HS-5 (cell line): ENCODE results near the gene STARD5.
"Not testable (repeated sequence)": the region's sequence is repeated elsewhere in the genome, so short reads cannot be mapped to it uniquely, and the experiment has no call there.

Experiments
- DNase-seq: peaks from one replicate; pipeline ENCODE4 v3.0.0-alpha.2; 2012; ENCODE audit warnings: low read depth

STARD5 gene, protein sequence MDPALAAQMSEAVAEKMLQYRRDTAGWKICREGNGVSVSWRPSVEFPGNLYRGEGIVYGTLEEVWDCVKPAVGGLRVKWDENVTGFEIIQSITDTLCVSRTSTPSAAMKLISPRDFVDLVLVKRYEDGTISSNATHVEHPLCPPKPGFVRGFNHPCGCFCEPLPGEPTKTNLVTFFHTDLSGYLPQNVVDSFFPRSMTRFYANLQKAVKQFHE

DNA sequence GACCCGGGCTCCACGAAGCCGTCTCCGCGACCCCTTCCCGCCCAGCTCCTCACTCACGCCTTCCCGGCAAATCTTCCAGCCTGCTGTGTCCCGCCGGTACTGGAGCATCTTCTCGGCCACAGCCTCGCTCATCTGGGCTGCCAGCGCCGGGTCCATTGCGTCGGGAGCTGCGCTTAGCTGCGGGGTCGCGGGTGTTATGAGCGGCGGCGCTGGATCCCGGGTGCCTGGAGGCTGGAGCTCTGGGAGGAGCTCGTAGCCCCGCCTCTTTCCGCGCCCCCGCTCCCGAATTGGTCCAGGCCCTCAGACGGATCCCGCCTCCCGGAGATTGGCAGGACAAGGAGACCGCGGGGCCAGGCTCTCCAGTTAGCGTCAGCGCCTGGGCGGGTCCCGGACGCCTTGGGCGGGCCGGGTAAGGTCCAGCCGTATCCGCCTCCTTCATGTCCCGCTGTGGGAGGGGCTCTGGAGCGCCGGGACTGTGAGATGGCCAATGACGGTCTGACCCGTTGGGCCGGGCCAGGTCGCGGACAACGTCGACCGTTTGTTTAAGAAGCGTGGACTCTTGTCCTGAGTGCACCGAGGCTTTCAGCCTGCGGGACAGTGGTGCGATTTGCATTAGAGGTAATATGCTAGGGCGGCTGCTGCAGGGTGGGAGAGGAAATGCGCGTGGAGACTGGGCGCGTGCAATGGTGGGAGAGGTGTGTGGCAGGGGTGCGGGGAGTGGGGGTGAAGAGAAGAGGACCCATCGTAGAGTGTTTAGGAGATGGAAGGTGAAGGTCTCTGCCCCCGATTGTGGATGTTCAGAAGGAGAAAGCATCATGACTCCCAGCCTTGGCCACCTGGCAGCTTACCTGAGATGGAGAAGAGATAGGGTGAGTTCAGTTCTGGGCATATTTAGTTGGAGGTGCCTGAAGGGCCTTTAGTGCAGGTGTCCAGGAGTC lies at the start of gene STARD5:
Gene STARD5 (minus strand): TSS at position 198 of the 938 bp plus-strand sequence. CDS start 42 bp downstream, at position 156.
- DNase-seq, result peak; percentile 79

DNA sequence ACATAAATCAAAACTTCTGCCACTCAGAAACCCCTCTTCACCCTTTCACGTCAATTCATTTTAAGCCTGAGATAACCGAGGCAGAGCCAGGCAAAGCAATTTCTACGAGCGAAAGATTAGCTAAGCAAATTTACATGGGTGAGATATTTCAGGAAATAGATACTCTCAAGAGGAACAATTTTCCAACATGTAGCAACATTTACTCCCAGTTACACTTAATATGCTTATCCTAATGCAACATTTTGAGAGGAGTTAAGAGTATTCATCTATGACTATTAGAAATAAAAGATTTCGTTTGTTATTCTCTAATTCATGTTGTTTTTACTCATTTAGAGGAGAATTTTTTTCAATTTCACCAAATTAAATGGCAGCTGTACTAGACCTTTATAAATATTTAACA lies 49.2 kb upstream of the STARD5 start:
- DNase-seq, result no peak

DNA sequence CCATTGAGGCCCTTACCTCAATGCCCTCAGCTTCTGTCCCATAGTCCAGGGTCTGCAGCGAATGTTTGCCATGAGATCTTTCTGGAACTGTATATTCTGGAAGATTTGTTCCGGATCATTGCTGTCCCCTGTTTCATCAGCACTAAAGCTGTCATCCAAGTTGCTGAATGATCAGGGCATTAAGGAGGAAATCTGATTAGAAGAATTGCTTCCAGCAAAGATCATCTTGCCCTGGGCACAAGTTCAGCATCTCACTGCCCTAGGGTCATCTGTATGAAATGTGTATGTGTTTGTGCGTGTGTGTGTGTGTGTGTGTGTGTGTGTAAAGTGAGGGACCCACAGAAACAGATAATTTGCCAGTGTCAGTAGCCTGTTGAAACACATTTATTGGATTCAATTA lies 48.6 kb upstream of the STARD5 start:
- no peak for DNase-seq

GRCh38 chr15:81363718-81364500 lies 40.0 kb upstream of the STARD5 start:
- no peak for DNase-seq

DNA sequence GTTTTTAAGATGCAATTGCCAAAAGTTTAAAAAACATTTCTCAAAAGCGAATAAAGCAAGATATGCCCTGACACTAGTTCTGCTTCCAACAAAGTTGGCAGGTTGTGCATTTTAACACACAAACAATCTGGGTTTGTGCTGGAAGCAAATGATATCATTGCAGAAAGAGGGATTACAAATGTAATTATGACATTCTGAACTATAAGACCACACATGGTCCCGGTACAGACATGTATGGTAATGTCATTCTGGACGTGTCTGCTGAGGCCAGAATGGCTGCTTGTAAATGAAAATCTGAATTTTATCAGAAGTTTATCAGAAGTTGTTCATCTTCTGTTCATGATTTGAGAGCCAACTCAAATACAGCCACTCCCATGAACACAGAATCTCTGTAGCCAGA lies 39.3 kb upstream of the STARD5 start:
- DNase-seq, result no peak

GRCh38 chr15:81362790-81363189 lies 38.8 kb upstream of the STARD5 start:
- no peak for DNase-seq

DNA sequence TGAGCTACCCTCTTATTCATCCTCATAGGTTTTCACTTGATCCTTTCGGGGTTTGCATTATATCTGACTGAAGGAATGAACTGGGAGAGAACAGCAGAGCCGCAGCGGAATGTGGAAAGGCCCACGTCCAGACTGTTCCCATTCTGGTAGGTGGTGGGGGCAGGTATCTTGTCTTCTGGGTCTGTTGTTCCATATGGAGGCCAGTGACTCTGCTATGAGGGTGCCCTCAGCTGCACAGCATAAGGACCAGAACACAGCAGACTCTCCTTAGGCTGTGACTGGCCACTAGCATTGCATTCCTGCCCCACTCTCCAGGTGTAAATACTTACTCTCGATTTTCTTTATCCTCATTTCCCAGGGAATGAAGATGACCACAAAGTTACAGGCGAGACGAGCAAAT lies 38.0 kb upstream of the STARD5 start:
- no peak for DNase-seq

DNA sequence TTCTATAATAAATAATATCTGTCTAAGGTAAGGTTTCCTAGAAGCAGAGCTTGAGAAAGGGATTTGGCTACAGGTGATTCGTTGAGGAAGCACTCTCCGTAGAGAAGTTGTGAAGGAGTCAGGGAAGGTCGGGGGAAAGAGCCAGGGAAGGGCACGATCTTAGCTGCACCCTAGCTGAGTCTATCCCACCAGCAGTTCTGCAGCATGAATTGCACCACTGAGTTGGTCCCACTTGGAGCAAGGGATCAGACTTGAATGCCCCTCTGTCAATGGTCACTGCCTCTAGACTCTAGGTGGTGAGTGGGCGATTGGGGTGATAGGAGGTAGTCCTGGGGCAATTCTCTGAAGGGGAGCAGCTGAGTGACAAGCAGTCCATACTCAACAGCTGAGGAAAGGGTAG lies 36.5 kb upstream of the STARD5 start:
- DNase-seq, result no peak

DNA sequence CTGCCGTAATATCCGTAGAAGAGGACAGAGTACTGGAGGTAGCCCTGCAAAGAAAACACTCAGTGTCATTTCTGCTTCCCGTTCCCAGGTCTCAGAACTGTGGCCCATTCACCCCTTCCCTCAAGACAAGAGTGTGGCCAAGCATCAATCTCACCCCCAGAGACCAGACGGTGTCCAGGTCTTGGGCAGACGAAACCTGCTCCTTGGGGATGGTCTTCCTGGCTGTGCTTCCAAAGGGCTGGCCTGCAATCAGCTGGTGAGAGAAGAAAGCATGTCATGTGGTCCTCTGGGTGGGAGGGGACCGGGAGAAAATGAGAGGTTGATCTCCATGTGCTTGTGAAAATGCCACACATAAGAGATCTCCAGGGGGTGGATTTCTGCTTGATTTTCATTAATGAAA lies 34.3 kb upstream of the STARD5 start:
- no peak for DNase-seq

GRCh38 chr15:81357180-81357686 lies 33.3 kb upstream of the STARD5 start:
- no peak for DNase-seq

- no peak for DNase-seq
Measured at GRCh38 chr15:81356252-81356651, 32.3 kb upstream of the STARD5 start.

DNA sequence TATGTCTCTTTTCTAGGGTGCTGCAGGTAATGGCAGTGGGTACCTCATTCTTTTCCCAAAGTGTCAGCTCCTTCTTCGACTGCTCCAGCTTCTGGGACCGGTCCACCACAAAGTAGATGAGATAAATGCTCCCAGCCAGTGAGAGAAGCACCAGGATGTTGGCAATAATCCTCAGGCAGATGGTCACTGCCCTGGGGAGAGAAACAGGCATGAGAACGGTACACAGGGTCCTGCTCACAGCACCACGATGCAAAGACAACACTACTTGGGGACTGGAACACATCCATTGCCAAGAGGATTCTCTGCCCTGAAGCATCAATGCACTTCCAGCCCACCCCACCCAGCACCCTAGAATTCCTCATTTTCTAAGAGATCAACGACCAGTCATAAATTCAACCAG lies 27.7 kb upstream of the STARD5 start:
- no peak for DNase-seq

GRCh38 chr15:81349271-81349670 lies 25.3 kb upstream of the STARD5 start:
- DNase-seq, result no peak

GRCh38 chr15:81348691-81349090 lies 24.8 kb upstream of the STARD5 start:
- not testable (repeated sequence) for DNase-seq

DNA sequence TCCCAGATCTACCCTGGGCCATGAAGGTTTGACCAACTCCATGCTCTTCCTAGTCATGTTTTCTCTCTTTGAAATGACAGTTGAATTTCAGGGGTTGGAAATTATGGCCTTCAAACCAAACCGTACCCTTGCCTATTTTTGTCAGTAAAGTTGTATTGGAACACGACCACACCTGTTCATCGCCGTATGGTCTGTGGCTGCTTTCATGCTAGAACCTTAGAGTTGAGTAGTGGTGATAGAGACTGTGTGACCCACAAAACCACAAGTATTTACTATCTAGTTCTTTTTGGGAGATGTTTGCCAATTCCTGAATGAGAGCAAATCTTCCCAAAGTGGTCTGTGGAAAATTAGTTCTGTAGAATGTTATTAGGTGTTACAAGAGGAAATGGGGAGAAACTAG lies 24.0 kb upstream of the STARD5 start:
- no peak for DNase-seq

- DNase-seq, result no peak
Measured at GRCh38 chr15:81346611-81347010, 22.7 kb upstream of the STARD5 start.

- no peak for DNase-seq
Measured at GRCh38 chr15:81343371-81343770, 19.4 kb upstream of the STARD5 start.

GRCh38 chr15:81341351-81341750 lies 17.4 kb upstream of the STARD5 start:
- DNase-seq, result no peak

- DNase-seq, result no peak
Measured at GRCh38 chr15:81339851-81340250, 15.9 kb upstream of the STARD5 start.

DNA sequence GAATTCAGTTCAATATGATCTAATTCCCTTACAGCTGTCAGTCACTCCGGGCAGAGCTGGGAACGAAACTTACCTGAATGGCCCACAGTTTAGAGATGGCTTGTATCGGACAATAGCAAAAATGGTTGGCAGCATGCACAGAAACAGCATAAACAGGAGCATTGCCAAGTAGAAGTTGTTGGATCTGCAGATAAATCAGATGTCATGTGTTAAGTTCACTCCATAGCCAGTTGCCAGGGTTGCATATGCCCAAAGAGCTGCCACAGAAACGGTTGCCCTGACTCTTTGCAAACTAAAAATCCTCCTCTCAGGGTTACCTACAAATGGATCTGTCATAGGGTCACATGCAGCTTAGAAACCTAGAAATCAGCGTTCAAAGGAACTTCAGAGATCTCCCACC lies 15.4 kb upstream of the STARD5 start:
- no peak for DNase-seq

DNA sequence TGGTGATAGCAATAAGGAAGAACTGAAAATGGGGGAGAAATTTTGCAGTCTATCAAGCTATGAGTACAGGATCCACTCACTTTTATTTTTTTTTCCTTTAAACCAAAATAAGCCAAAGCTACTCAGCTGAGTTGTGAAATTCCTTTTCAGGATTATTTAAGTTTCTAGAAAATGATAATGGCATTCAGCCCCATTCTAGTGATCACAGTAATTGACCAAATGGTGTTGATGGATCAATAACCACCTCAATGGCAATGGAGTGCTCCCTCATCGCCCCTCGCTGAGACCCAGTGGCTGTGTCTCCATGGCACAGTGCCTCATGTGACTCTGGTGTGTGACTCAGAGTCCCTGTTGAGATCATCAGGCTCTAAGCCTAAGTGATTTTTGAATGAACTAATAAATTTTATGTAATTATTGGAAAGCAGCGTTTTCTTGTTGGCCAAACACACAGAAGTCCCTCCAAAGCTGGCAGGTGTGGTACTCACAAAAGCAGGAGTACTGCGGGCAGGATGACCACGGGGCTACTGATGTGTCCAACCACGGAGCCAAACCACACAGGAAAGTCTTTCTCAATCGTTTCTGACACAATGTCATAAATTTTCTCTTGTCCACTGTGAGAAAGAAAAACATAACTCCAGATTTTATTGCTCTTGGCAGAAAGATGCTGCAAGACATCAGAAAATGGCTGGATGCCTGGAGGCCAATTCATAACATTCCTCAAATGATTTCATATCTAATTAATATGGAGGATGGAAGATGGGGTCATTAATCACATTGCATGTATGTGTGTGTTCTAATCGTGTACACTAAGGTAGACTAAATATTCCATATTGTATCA lies 14.4 kb upstream of the STARD5 start:
- DNase-seq, result peak; percentile 78
